ENCODE data around the gene LGR5. TPM values are rescaled to one million over a fixed set of nuclear protein-coding genes. Genes with fewer than 3 reads are reported as not detected.

LGR5 gene
- total RNA-seq, 2 experiments from 2014 or later, result not detected

DNA sequence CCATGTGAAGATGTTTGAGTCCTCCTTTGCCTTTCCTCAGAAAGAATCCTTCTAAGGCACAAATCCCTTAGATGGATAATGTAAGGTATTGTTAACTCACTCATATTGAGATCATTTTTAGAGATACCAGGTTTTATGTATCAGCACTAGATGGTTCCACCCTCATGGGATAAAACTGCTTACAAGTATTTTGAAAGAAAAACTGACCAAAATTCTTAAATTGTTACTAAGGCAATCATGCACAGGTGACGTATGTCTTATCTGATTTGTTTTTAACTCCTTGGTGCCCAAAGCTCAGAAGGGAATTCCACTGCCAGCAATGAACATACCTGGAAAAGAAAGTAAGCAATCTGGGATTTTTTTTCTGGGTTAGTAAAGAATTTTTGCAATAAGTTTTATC, 145.6 kb downstream of the LGR5 start:
- no peaks in the 10 kb centered on the region for H3K9me3 Mint-ChIP-seq
- no peak overlapping the region for H3K4me3 Mint-ChIP-seq
- intact Hi-C loops (cut with micrococcal nuclease), result no loop called here
- no peak for ATAC-seq
- peaks cover 4% of the 10 kb centered on the region for H3K27me3 Mint-ChIP-seq
- H3K4me1 Mint-ChIP-seq (ENCODE audit: low read depth), result no peaks in the 10 kb centered on the region
- no peaks in the 10 kb centered on the region for H3K36me3 Mint-ChIP-seq (ENCODE audit: low read depth)
- TF ChIP-seq CTCF (IDR thresholded peaks at IDR 0.05), result no peak
- H3K27ac Mint-ChIP-seq, result no peak overlapping the region
- ChIA-PET CTCF (interaction anchor here (2.0 kb wide), 1 partner anchor 162 kb away, joined by 6 read pairs; no protein-coding TSS in a partner anchor), POLR2A (no interaction called here)
- no peak for DNase-seq

- Mint-ChIP-seq H3K9me3 (no peaks in the 10 kb centered on the region), H3K36me3 (ENCODE audit: low read depth) (no peaks in the 10 kb centered on the region), H3K27ac (no peak overlapping the region), H3K27me3 (peaks cover 11% of the 10 kb centered on the region), H3K4me3 (no peak overlapping the region), H3K4me1 (ENCODE audit: low read depth) (no peaks in the 10 kb centered on the region)
- TF ChIP-seq CTCF (IDR thresholded peaks at IDR 0.05), result no peak
- intact Hi-C loops (cut with micrococcal nuclease), result no loop called here
- DNase-seq (no peak), ATAC-seq (no peak)
- ChIA-PET CTCF (no interaction called here), POLR2A (no interaction called here)
Observed at GRCh38 chr12:71587012-71587411, 147.4 kb downstream of the LGR5 start.

- TF ChIP-seq CTCF (IDR thresholded peaks at IDR 0.05), result no peak
- no peak overlapping the region for H3K4me3 Mint-ChIP-seq
- no peaks in the 10 kb centered on the region for H3K36me3 Mint-ChIP-seq (ENCODE audit: low read depth)
- ATAC-seq (no peak), DNase-seq (no peak)
- H3K4me1 Mint-ChIP-seq (ENCODE audit: low read depth), result no peaks in the 10 kb centered on the region
- POLR2A ChIA-PET, result no interaction called here
- H3K27ac Mint-ChIP-seq, result no peak overlapping the region
- H3K27me3 Mint-ChIP-seq, result peaks cover 22% of the 10 kb centered on the region
- no peaks in the 10 kb centered on the region for H3K9me3 Mint-ChIP-seq
- CTCF ChIA-PET, result no interaction called here
- intact Hi-C loops (cut with micrococcal nuclease), result no loop called here
Observed at GRCh38 chr12:71589478-71589881, 149.9 kb downstream of the LGR5 start.

DNA sequence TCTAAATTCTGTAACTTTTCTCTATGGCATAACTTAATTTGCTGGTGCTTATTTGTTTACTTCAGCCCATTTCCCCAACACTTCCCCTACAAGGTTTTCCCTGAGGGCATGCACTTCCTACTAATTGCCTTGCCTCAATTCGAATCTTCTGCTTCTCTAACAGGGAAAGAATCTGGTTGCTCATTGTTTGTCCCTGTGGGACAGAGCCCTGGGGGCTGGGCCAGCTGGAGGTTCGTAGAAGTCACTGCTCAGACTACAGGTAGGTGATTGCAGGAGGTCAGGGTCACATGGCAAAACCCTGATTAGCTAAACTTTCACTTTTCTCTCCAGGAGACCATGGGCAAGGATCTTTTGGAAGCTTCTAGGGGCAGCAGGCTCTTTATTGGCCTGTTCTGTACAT, 152.0 kb downstream of the LGR5 start:
- intact Hi-C loops (cut with micrococcal nuclease), result no loop called here
- Mint-ChIP-seq H3K4me1 (ENCODE audit: low read depth) (no peaks in the 10 kb centered on the region), H3K4me3 (no peak overlapping the region), H3K36me3 (ENCODE audit: low read depth) (no peaks in the 10 kb centered on the region), H3K9me3 (no peaks in the 10 kb centered on the region), H3K27ac (no peak overlapping the region), H3K27me3 (peaks cover 22% of the 10 kb centered on the region)
- ChIA-PET POLR2A (no interaction called here), CTCF (no interaction called here)
- no peak for ATAC-seq
- no peak for DNase-seq
- no peak for TF ChIP-seq CTCF (IDR thresholded peaks at IDR 0.05)

GRCh38 chr12:71592841-71593240, 153.2 kb downstream of the LGR5 start:
- POLR2A ChIA-PET, result interaction anchor here (0.6 kb wide), 1 partner anchor 1341 kb away, joined by 3 read pairs; no protein-coding TSS in a partner anchor
- DNase-seq, result no peak
- H3K27me3 Mint-ChIP-seq, result peaks cover 20% of the 10 kb centered on the region
- CTCF ChIA-PET, result no interaction called here
- ATAC-seq, result no peak
- H3K4me1 Mint-ChIP-seq (ENCODE audit: low read depth), result no peaks in the 10 kb centered on the region
- intact Hi-C loops (cut with micrococcal nuclease), result no loop called here
- no peak overlapping the region for H3K4me3 Mint-ChIP-seq
- no peak for TF ChIP-seq CTCF (IDR thresholded peaks at IDR 0.05)
- no peaks in the 10 kb centered on the region for H3K9me3 Mint-ChIP-seq
- no peaks in the 10 kb centered on the region for H3K36me3 Mint-ChIP-seq (ENCODE audit: low read depth)
- no peak overlapping the region for H3K27ac Mint-ChIP-seq

All from activated CD8-positive, alpha-beta T cell treated with anti-CD3 and anti-CD28 coated beads for 36 hours (primary cell).